HL-60 (cell line): ENCODE results near the gene TAF9B.

Source experiments
- DNase-seq, 2 experiments: peaks; one replicate each; pipeline ENCODE4 v3.0.0-alpha.2; 2010 to 2020; ENCODE audit warnings: low read depth in 1 of 2, low spot score in 1 of 2
- H3K27ac ChIP-seq: fragments of 250-450 bp; sonication (Bioruptor Pico); replicated peaks from 2 replicates; pipeline ENCODE4 v1.5.1; 2020; ENCODE audit warnings: mild to moderate bottlenecking, moderate library complexity
- H3K27me3 ChIP-seq: fragments of 250-450 bp; sonication (Bioruptor Pico); 2 replicates; pipeline ENCODE4 v1.5.1; 2021; ENCODE audit warnings: mild to moderate bottlenecking, moderate library complexity; ENCODE audit not compliant: insufficient read depth, poor library complexity, severe bottlenecking
- H3K4me3 ChIP-seq: replicated peaks from 2 replicates; pipeline ENCODE4 v1.5.1; 2011; ENCODE audit warnings: mild to moderate bottlenecking, control low read depth, low read length; ENCODE audit not compliant: insufficient read depth
- CTCF ChIP-seq: IDR thresholded peaks from one replicate; pipeline ENCODE4 v1.5.1; 2011; ENCODE audit warnings: low read length, control low read depth, inconsistent platforms; ENCODE audit not compliant: insufficient read depth
- GABPA ChIP-seq: IDR thresholded peaks from 2 replicates; pipeline ENCODE4 v1.6.1; 2012; ENCODE audit warnings: low read depth
- POLR2AphosphoS5 ChIP-seq: IDR thresholded peaks from 2 replicates; pipeline ENCODE4 v1.6.1; 2012; ENCODE audit warnings: low read depth
- REST ChIP-seq: IDR thresholded peaks from 2 replicates; pipeline ENCODE4 v1.6.1; 2012; ENCODE audit warnings: low read depth; ENCODE audit not compliant: insufficient replicate concordance
- SPI1 ChIP-seq: IDR thresholded peaks from 2 replicates; pipeline ENCODE4 v1.6.1; 2012; ENCODE audit warnings: low read depth, mild to moderate bottlenecking, borderline replicate concordance

The TAF9B gene

GRCh38 chrX:78140206-78140605, 756 bp upstream of the TAF9B start:
- Histone ChIP-seq H3K27ac (no peak overlapping the region), H3K4me3 (no peak overlapping the region), H3K27me3 (no peaks in the 10 kb centered on the region)
- no peak for DNase-seq
- TF ChIP-seq GABPA (no peak), POLR2AphosphoS5 (no peak), REST (no peak), SPI1 (no peak), CTCF (no peak)

DNA sequence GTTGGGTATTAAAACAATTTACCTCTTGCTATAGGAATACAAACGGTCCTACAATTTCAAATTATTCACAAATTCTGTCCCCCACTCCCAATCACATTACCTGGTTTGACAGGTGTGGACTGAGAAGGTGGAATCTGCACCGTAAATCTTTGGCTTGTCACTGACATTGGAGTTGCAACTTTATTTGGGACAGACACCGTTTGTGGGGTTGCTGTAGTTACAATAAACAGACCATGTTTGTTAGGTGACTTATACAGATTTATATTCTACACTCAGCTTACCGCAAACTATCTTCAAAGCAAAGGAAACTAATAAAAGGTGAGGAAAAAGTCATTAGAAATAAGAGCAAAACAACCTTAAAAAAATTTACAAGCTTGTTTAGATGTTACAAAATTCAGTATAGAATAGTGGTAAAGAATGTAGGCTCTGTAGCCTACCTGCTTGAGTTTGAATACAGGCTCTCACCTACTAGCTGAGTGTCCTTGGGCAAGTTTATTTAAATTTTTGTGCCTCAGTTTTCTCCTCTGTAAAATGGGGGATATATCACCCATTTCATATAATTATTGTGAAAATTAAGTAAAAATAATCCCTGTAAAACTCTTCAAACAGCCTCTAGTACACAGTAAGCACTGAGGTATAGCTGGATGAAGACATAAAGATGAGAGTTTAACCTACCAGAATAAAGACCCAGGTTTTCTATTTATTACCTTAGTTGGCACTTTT, 6.1 kb downstream of the TAF9B start:
- H3K27me3 ChIP-seq = no peaks in the 10 kb centered on the region
- no peak for DNase-seq
- H3K27ac ChIP-seq = no peak overlapping the region
- TF ChIP-seq CTCF = no peak
- H3K4me3 ChIP-seq = no peak overlapping the region

DNA sequence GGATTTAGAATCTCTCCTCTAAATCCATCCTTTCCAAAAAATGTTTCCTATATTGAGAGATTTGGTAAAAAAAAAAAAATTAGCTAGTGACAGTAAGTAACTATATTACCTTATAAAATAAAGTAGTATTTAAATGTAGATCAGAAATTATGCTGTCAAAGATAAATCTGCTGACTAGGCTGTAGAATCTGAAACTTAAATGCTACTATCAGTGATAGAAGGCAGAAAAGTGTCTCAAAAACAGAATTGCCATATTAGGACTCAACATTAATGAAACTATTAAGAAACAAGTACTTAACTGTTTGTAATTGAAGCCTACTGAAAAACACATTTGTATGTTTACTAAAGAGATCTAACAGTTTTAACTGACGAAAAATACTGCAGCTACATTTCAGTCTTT, 8.3 kb downstream of the TAF9B start:
- no peak overlapping the region for H3K27ac ChIP-seq
- no peak overlapping the region for H3K4me3 ChIP-seq
- DNase-seq = no peak
- no peak for TF ChIP-seq CTCF
- TF ChIP-seq REST = no peak
- H3K27me3 ChIP-seq = no peaks in the 10 kb centered on the region

DNA sequence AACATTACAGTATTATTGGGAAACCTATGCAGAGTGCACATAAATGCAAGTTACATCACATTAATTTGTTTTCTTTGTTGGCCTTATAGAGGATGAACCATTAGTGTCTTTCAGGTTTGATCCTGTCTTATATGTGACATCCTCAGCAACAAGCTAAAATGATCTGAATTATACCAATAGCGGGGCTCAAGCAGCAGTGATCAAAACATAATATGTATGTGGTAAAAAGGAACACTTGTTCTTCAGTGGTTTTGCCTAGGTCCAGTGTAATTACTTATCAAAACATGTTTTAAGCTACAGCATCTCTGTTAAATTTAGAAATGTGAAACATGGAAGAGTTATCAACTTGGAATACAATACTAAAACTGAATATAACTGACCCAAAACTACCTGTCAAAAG, 9.1 kb downstream of the TAF9B start:
- Histone ChIP-seq H3K4me3 (no peak overlapping the region), H3K27ac (no peak overlapping the region), H3K27me3 (no peaks in the 10 kb centered on the region)
- TF ChIP-seq GABPA (no peak), CTCF (no peak), REST (no peak), POLR2AphosphoS5 (no peak; the same call in 1 of the 2 replicates)
- no peak for DNase-seq
